Endothelial cell (in vitro differentiated cells): ENCODE data around the gene FUBP1. TPM values are rescaled to one million over a fixed set of nuclear protein-coding genes. Genes with fewer than 3 reads are reported as not detected.
A peak's percentile ranks its signal among the peaks of the same experiment; 100 is the strongest.

ENCODE experiments used
- DNase-seq: peaks from one replicate; pipeline ENCODE4 v3.0.0; 2021; ENCODE audit warnings: low spot score
- H3K27ac Mint-ChIP-seq: one replicate; pipeline ENCODE4 v1.8.0; 2021; ENCODE audit warnings: mixed read lengths, inconsistent platforms; ENCODE audit not compliant: unreplicated experiment
- H3K27me3 Mint-ChIP-seq: one replicate; pipeline ENCODE4 v1.8.0; 2021; ENCODE audit warnings: mild to moderate bottlenecking, moderate library complexity, mixed read lengths, inconsistent platforms; ENCODE audit not compliant: unreplicated experiment
- H3K36me3 Mint-ChIP-seq: one replicate; pipeline ENCODE4 v1.8.0; 2021; ENCODE audit warnings: mild to moderate bottlenecking, low read depth, mixed read lengths, inconsistent platforms; ENCODE audit not compliant: unreplicated experiment
- H3K4me1 Mint-ChIP-seq: one replicate; pipeline ENCODE4 v1.8.0; 2021; ENCODE audit warnings: mild to moderate bottlenecking, mixed read lengths, inconsistent platforms; ENCODE audit not compliant: unreplicated experiment
- H3K4me3 Mint-ChIP-seq: one replicate; pipeline ENCODE4 v1.8.0; 2021; ENCODE audit warnings: mild to moderate bottlenecking, mixed read lengths, inconsistent platforms; ENCODE audit not compliant: unreplicated experiment
- H3K9me3 Mint-ChIP-seq: one replicate; pipeline ENCODE4 v1.8.0; 2021; ENCODE audit warnings: mixed read lengths, inconsistent platforms; ENCODE audit not compliant: unreplicated experiment
- CTCF ChIP-seq: fragments of 200-600 bp; sonication (generic); IDR thresholded peaks from one replicate; pipeline ENCODE4 v1.5.0; 2021; ENCODE audit warnings: antibody characterized with exemption; ENCODE audit not compliant: unreplicated experiment
- total RNA-seq: library from RNA; stranded (reverse); fragmentation: NEBNext Ultra II Directional; extraction: Animal tissue kit (Norgen Biotek cat#: 25700); gene quantifications from one replicate; pipeline ENCODE4 v1.2.1, GENCODE V29; 2021; ENCODE audit not compliant: unreplicated experiment

Gene FUBP1
- total RNA-seq, 1 donor from 2014 or later: 148 TPM

- no peak for DNase-seq
- Mint-ChIP-seq H3K9me3 (no peaks in the 10 kb centered on the region), H3K27ac (no peak overlapping the region), H3K4me3 (no peak overlapping the region), H3K36me3 (no peaks in the 10 kb centered on the region), H3K27me3 (no peaks in the 10 kb centered on the region), H3K4me1 (no peaks in the 10 kb centered on the region)
- TF ChIP-seq CTCF: no peak
These were observed 17.9 kb upstream of the FUBP1 start for GRCh38 chr1:77996734-77997133.

GRCh38 chr1:77994117-77994705, 15.3 kb upstream of the FUBP1 start:
- Mint-ChIP-seq H3K4me1 (no peaks in the 10 kb centered on the region), H3K36me3 (no peaks in the 10 kb centered on the region), H3K27me3 (peaks cover 2% of the 10 kb centered on the region), H3K27ac (no peak overlapping the region), H3K4me3 (no peak overlapping the region), H3K9me3 (no peaks in the 10 kb centered on the region)
- no peak for DNase-seq
- TF ChIP-seq CTCF: no peak

GRCh38 chr1:77991638-77992037, 12.8 kb upstream of the FUBP1 start:
- no peak for TF ChIP-seq CTCF
- peaks cover 2% of the 10 kb centered on the region for H3K27me3 Mint-ChIP-seq
- H3K9me3 Mint-ChIP-seq: no peaks in the 10 kb centered on the region
- DNase-seq: no peak
- H3K4me1 Mint-ChIP-seq: peaks cover 7% of the 10 kb centered on the region
- H3K36me3 Mint-ChIP-seq: no peaks in the 10 kb centered on the region
- H3K4me3 Mint-ChIP-seq: no peak overlapping the region
- no peak overlapping the region for H3K27ac Mint-ChIP-seq

- peaks cover 2% of the 10 kb centered on the region for H3K27me3 Mint-ChIP-seq
- peaks cover 10% of the 10 kb centered on the region for H3K4me1 Mint-ChIP-seq
- H3K36me3 Mint-ChIP-seq: no peaks in the 10 kb centered on the region
- no peak overlapping the region for H3K27ac Mint-ChIP-seq
- H3K4me3 Mint-ChIP-seq: no peak overlapping the region
- no peak for TF ChIP-seq CTCF
- DNase-seq: no peak
- H3K9me3 Mint-ChIP-seq: no peaks in the 10 kb centered on the region
These were observed 11.8 kb upstream of the FUBP1 start for GRCh38 chr1:77990629-77991204.

GRCh38 chr1:77989744-77990143, 10.9 kb upstream of the FUBP1 start:
- Mint-ChIP-seq H3K4me3 (no peak overlapping the region), H3K36me3 (no peaks in the 10 kb centered on the region), H3K9me3 (no peaks in the 10 kb centered on the region), H3K4me1 (peaks cover 10% of the 10 kb centered on the region), H3K27ac (peak overlapping the region; percentile 22), H3K27me3 (peaks cover 2% of the 10 kb centered on the region)
- TF ChIP-seq CTCF: no peak
- DNase-seq: no peak
